GM12865 (cell line): ENCODE measurements around the gene PHRF1.

ENCODE experiments used
- DNase-seq: peaks from one replicate; pipeline ENCODE4 v3.0.0; 2010; ENCODE audit warnings: low read depth
- H3K4me3 ChIP-seq: 2 replicates; pipeline ENCODE4 v1.5.1; 2011; ENCODE audit warnings: mild to moderate bottlenecking, low read depth, low read length, control low read depth
- TF ChIP-seq, protein P1 (sequence below): IDR thresholded peaks from 2 replicates; pipeline ENCODE4 v1.5.1; 2011; ENCODE audit warnings: low read length, control low read depth, low read depth, inconsistent platforms; ENCODE audit not compliant: insufficient read depth; ENCODE audit errors: missing control alignments

The PHRF1 gene

GRCh38 chr11:535519-536454 is 40.5 kb upstream of the PHRF1 start, which contains the start of gene HRAS:
Gene HRAS, minus strand, starts transcription at chr11:535576.
- H3K4me3 ChIP-seq = peak within 1 kb of the TSS; percentile 74
- peak; percentile 98 for DNase-seq
- TF ChIP-seq, protein P1, sequence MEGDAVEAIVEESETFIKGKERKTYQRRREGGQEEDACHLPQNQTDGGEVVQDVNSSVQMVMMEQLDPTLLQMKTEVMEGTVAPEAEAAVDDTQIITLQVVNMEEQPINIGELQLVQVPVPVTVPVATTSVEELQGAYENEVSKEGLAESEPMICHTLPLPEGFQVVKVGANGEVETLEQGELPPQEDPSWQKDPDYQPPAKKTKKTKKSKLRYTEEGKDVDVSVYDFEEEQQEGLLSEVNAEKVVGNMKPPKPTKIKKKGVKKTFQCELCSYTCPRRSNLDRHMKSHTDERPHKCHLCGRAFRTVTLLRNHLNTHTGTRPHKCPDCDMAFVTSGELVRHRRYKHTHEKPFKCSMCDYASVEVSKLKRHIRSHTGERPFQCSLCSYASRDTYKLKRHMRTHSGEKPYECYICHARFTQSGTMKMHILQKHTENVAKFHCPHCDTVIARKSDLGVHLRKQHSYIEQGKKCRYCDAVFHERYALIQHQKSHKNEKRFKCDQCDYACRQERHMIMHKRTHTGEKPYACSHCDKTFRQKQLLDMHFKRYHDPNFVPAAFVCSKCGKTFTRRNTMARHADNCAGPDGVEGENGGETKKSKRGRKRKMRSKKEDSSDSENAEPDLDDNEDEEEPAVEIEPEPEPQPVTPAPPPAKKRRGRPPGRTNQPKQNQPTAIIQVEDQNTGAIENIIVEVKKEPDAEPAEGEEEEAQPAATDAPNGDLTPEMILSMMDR = no peak

DNA sequence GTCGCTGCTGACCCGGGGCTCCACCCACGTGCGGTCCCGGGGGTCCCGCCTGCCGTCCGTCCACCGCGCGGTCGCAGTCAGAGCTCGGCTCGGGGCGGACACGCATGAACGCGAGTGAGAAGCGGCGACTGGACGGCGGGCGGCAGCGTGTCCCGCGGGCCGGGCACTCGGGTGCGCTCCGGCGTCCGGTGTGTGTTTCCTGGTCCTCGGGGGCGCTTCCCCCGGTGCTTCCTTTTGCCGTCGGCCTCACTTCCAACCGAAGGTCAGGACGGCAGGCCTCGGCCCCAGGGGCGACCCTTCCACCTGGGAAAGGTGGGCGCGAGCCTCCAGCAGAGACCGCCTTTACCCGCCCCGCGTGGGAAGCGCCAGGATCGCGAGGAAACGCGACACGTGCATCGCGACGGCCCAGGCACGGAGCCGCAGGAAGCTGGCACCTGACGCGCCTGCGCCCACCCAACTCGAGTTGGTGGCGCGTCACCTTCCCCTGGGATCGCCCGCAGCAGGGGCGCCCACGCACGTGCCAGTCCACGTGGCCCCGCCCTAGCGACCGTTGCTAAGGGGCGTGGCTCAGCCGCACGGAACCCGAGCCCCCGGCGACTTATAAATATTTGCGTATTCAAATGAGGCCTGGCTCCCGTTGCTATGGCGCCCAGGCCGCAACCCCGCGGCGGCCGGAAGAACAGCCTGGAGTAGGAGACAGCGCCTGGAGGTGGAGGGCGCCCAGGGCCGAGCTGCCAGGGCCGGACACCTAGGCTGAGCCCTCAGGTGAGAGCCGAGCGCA is 39.2 kb upstream of the PHRF1 start, which contains the start of gene LRRC56:
LRRC56 (plus strand) TSS at position 687 of the 781 bp plus-strand sequence. CDS start 3,158 bp downstream, outside the sequence.
- peak within 1 kb of the TSS; percentile 70 for H3K4me3 ChIP-seq
- TF ChIP-seq, protein P1 = no peak
- DNase-seq = peak; percentile 97

- DNase-seq = no peak
- peak overlapping the region; percentile 70 for H3K4me3 ChIP-seq
These were observed 38.4 kb upstream of the PHRF1 start for GRCh38 chr11:537622-538430.

DNA sequence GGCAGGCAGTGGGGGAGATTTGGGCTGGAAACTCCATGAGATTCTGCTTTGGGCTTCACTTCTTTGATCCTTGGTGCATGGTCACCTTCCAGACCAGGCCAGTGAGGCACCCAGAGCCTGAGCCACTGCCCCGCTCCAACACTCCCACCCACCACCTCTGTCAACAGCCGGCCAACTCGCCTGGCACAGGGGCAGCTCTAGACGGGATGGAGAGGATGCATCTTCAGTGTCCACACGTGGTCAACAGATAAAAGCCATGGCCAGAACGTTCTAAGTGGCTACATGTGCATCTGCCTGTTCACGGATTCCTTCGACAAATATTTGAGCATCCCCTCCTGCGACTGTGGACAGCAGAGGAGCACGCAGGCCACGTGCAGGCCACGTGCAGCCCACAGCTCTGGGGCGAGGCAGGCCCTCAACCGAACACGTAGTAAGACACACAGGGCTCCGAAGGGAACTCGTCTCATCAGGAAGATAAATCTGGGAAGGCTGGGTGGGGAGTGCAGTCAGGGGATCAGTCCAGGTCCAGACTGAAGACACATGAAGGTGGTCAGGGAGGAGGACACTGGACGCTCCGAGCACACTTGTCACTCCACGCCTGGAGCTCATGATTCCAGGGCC is 37.7 kb upstream of the PHRF1 start:
- TF ChIP-seq, protein P1 = no peak
- DNase-seq = no peak
- H3K4me3 ChIP-seq = no peak overlapping the region

More at GRCh38 chr11:537622-538430, 38.4 kb upstream of the PHRF1 start:
- TF ChIP-seq, protein P1 = no peak

- no peak overlapping the region for H3K4me3 ChIP-seq
- DNase-seq = no peak
- TF ChIP-seq, protein P1 = no peak
These were observed 36.2 kb upstream of the PHRF1 start for GRCh38 chr11:539971-540481.
